ENCODE measurements around the gene GAB2. TPM values are rescaled to one million over a fixed set of nuclear protein-coding genes. Genes with fewer than 3 reads are reported as not detected.

GAB2 gene
- total RNA-seq, 1 donor from 2014 or later = 39.9 TPM

DNA sequence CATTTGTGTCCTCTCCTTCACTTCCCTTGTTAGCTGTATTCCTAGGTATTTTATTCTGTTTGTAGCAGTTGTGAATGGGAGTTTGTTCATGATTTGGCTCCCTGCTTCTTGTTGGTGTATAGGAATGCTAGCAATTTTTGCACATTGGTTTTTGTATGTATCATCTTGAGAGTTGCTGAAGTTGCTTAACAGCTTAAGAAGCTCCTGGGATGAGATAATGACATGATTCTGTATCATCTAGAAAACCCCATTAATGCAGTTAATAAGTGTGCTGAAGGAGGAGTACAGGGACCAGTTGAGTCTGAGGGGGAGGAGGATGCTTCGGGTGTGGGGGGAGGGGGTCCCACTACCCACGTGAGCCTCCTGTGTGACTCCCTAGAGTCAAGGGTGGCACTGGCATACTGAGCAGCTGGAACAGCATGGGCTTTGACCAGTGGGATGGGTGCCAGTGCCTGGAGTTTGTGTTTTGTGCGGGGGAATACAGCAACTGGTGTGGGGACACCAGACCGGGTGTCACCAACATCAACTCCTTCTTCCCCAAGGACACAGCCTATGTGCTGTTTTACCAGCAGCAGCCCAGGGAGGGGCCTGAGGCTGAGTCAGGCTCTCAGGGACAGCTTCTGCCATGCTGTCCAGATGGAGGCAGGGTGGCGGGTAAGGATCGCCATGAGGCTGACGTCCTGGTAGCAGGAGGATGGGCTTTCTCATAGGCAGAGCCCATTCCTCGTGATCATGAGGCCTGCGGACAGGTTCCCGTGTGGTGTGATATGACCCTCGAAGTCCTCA lies 204.8 kb downstream of the GAB2 start:
- Mint-ChIP-seq H3K9me3 (peaks cover 13% of the 10 kb centered on the region), H3K4me1 (no peaks in the 10 kb centered on the region), H3K27me3 (ENCODE audit: low read depth) (no peaks in the 10 kb centered on the region), H3K36me3 (peaks cover 35% of the 10 kb centered on the region), H3K27ac (no peak overlapping the region), H3K4me3 (no peak overlapping the region)
- TF ChIP-seq, protein P1, sequence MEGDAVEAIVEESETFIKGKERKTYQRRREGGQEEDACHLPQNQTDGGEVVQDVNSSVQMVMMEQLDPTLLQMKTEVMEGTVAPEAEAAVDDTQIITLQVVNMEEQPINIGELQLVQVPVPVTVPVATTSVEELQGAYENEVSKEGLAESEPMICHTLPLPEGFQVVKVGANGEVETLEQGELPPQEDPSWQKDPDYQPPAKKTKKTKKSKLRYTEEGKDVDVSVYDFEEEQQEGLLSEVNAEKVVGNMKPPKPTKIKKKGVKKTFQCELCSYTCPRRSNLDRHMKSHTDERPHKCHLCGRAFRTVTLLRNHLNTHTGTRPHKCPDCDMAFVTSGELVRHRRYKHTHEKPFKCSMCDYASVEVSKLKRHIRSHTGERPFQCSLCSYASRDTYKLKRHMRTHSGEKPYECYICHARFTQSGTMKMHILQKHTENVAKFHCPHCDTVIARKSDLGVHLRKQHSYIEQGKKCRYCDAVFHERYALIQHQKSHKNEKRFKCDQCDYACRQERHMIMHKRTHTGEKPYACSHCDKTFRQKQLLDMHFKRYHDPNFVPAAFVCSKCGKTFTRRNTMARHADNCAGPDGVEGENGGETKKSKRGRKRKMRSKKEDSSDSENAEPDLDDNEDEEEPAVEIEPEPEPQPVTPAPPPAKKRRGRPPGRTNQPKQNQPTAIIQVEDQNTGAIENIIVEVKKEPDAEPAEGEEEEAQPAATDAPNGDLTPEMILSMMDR (IDR thresholded peaks at IDR 0.05; ENCODE audit: unreplicated experiment) = no peak
- no peak for DNase-seq (ENCODE audit: low spot score in 2 of 2, unreplicated experiment in 2 of 2)

DNA sequence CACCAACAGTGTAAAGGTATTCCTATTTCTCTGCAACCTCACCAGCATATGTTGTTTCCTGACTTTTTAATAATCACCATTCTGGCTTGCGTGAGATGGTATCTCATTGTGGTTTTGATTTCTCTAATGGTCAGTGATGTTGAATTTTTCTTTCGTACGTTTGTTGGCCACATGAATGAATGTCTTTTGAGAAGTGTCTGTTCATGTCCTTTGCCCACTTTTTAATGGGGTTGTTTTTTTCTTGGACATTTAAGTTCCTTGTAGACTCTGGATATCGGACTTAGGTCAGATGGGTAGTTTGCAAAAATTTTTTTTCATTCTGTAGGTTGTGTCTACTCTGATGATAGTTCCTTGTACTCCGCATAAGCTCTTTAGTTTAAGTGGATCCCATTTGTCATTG lies 206.1 kb downstream of the GAB2 start:
- Mint-ChIP-seq H3K27me3 (ENCODE audit: low read depth) (no peaks in the 10 kb centered on the region), H3K4me1 (no peaks in the 10 kb centered on the region), H3K27ac (no peak overlapping the region), H3K9me3 (peaks cover 13% of the 10 kb centered on the region), H3K36me3 (peaks cover 31% of the 10 kb centered on the region), H3K4me3 (no peak overlapping the region)
- TF ChIP-seq, protein P1 (IDR thresholded peaks at IDR 0.05; ENCODE audit: unreplicated experiment) = no peak
- DNase-seq (ENCODE audit: low spot score in 2 of 2, unreplicated experiment in 2 of 2) = no peak

DNA sequence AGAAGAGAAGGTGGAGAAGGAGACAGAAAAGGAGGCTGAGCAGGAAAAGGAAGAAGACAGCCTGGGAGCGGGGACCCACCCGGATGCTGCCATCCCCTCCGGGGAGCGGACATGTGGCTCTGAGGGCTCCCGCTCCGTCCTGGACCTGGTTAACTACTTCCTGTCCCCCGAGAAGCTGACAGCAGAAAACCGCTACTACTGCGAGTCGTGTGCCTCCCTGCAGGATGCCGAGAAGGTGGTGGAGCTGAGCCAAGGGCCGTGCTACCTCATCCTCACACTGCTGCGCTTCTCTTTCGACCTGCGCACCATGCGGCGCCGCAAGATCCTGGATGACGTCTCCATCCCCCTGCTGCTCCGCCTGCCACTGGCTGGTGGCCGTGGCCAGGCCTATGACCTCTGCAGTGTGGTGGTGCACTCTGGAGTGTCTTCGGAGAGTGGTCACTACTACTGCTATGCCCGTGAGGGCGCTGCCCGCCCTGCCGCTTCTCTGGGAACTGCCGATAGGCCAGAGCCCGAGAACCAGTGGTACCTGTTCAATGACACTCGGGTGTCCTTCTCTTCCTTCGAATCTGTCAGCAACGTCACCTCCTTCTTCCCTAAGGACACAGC lies 207.5 kb downstream of the GAB2 start:
- H3K27me3 Mint-ChIP-seq (ENCODE audit: low read depth) = no peaks in the 10 kb centered on the region
- H3K27ac Mint-ChIP-seq = no peak overlapping the region
- no peak overlapping the region for H3K4me3 Mint-ChIP-seq

DNA sequence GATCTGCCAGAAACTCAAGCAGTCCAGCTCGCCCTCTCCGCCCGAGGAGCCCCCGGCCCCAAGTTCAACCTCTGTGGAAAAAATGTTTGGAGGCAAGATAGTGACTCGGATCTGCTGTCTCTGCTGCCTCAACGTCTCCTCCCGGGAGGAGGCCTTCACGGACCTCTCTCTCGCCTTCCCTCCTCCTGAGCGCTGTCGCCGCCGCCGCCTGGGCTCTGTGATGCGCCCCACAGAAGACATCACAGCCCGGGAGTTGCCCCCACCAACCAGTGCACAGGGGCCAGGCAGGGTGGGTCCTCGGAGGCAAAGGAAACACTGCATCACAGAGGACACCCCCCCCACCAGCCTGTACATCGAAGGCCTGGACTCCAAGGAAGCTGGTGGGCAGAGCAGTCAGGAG lies 208.1 kb downstream of the GAB2 start:
- H3K27ac Mint-ChIP-seq = no peak overlapping the region
- peaks cover 13% of the 10 kb centered on the region for H3K9me3 Mint-ChIP-seq
- peaks cover 27% of the 10 kb centered on the region for H3K36me3 Mint-ChIP-seq
- DNase-seq (ENCODE audit: low spot score in 2 of 2, unreplicated experiment in 2 of 2) = no peak
- no peaks in the 10 kb centered on the region for H3K27me3 Mint-ChIP-seq (ENCODE audit: low read depth)
- H3K4me3 Mint-ChIP-seq = no peak overlapping the region
- TF ChIP-seq, protein P1 (IDR thresholded peaks at IDR 0.05; ENCODE audit: unreplicated experiment) = no peak
- no peaks in the 10 kb centered on the region for H3K4me1 Mint-ChIP-seq

More for the DNA sequence above, 207.5 kb downstream of the GAB2 start:
- peaks cover 29% of the 10 kb centered on the region for H3K36me3 Mint-ChIP-seq
- no peak for DNase-seq (ENCODE audit: low spot score in 2 of 2, unreplicated experiment in 2 of 2)
- H3K9me3 Mint-ChIP-seq = peaks cover 13% of the 10 kb centered on the region
- no peaks in the 10 kb centered on the region for H3K4me1 Mint-ChIP-seq
- TF ChIP-seq, protein P1 (IDR thresholded peaks at IDR 0.05; ENCODE audit: unreplicated experiment) = no peak

DNA sequence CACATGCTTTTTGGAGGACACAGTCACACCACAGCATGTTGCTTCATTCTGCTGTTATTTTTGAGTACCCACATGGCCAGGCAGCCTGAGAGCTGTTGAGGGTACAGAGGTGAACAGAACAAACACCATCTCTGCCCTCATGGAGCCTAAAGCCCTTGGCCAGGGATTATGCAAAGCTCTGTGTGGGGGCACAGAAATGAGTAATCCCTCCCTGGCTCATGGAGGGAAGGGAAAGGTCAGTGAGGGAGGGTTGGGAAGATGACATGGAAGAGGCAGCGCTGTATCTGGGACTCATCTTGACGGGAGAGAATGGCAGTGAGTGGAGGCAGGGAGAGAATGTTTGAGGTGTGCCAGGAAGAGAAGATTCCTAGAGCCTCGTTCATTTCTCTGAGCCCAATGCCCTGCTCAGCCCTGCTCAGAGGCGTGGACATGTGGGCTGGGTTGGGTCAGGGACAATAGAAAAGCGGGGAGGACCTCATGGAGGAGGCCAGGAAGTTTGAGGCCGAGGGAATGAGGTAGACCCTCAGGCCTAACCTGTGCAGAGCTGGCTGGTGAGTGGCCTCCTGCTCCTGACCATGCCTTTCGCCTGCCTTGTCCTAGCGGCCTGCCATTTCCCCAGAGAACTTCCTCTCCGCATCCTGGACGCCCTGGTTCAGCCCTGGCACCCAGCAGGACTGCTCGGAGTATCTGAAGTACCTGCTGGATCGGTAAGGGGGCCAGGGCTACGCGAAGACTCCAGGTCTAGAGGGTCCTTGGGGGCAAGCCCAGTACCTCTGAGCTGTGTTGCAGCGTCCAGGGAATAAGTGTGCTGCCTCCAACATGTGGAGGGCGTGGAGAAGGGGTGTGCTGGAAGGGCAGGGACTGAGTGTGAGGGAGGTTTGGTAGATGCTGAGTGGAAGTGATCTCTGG lies 209.1 kb downstream of the GAB2 start:
- Mint-ChIP-seq H3K27me3 (ENCODE audit: low read depth) (no peaks in the 10 kb centered on the region), H3K4me1 (no peaks in the 10 kb centered on the region), H3K9me3 (peaks cover 13% of the 10 kb centered on the region), H3K36me3 (peaks cover 27% of the 10 kb centered on the region), H3K4me3 (no peak overlapping the region), H3K27ac (no peak overlapping the region)
- DNase-seq (ENCODE audit: low spot score in 2 of 2, unreplicated experiment in 2 of 2) = no peak
- TF ChIP-seq, protein P1 (IDR thresholded peaks at IDR 0.05; ENCODE audit: unreplicated experiment) = no peak

Measured in mesothelial cell of epicardium (in vitro differentiated cells).